GM15510 (cell line): ENCODE measurements around the gene PCSK6.

Experiments used
- POLR2A ChIP-seq: IDR thresholded peaks from 3 replicates; pipeline ENCODE4 v1.6.1; 2011; ENCODE audit warnings: borderline replicate concordance; ENCODE audit not compliant: insufficient read length; ENCODE audit errors: extremely low read depth

The PCSK6 gene

GRCh38 chr15:101489599-101490407 lies at the start of gene PCSK6:
Gene PCSK6, minus strand, starts transcription at chr15:101489707. Its CDS starts 37 bp downstream, at chr15:101489670.
- no peak for TF ChIP-seq POLR2A

DNA sequence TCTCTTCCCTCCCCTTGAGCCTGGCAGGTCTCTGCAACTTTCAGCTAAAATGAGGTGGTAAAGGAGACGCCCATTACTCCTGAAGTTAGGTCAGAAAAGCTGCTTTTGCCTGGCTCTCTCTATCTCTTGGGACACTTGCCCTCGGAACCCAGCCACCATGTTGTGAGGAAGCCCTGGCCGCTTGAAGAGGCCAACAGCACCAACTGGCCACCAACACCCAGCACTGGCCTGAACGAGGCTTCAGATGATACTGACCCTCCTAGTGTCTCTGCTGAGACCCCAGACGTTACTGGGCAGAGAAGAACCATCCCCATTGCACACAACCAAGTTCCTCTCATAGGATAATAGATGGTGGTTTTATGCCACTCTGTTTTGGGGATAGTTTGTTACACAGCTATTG lies 49.5 kb upstream of the PCSK6 start:
- no peak for TF ChIP-seq POLR2A

GRCh38 chr15:101538177-101538576 lies 48.7 kb upstream of the PCSK6 start:
- TF ChIP-seq POLR2A = no peak

- TF ChIP-seq POLR2A = no peak
Observed at GRCh38 chr15:101537483-101538080, 48.1 kb upstream of the PCSK6 start.

GRCh38 chr15:101536875-101537405 lies 47.4 kb upstream of the PCSK6 start:
- no peak for TF ChIP-seq POLR2A

DNA sequence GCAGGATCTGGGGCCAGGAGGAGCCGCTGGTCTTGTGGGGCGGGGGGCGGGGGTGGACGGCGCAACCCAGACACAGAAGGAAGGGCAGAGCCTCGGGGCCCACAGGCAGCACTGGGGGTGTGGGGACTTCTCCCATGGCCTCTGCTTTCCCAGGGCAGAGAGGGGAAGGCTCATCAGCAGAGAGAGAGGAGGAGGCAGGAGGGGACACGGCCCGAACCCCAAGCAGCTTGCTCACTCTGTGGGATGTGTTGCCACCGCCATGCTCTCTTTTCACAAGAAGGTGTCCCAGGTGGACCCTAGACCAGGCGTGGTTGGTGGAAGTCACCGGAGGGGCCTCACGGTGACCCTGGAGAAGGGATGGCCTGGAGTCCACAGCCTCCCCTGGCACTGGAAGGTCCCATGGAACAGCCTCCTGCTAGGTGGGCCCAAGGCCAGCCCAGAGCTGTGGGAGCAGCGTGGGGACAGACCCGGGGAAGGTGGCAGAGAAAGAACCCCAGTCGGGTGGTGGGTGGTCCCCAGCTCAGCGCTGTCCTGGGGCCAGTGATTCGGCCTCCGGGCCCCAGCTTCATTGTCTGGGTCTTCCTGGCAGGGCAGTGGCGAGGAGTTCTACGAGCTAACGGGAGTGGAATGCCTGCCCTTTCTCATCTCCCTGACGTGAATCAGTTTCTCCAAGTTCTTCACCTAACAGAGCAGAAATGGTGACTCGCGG lies 46.8 kb upstream of the PCSK6 start:
- TF ChIP-seq POLR2A = no peak

- TF ChIP-seq POLR2A = no peak
Observed at GRCh38 chr15:101535170-101535902, 45.8 kb upstream of the PCSK6 start.

DNA sequence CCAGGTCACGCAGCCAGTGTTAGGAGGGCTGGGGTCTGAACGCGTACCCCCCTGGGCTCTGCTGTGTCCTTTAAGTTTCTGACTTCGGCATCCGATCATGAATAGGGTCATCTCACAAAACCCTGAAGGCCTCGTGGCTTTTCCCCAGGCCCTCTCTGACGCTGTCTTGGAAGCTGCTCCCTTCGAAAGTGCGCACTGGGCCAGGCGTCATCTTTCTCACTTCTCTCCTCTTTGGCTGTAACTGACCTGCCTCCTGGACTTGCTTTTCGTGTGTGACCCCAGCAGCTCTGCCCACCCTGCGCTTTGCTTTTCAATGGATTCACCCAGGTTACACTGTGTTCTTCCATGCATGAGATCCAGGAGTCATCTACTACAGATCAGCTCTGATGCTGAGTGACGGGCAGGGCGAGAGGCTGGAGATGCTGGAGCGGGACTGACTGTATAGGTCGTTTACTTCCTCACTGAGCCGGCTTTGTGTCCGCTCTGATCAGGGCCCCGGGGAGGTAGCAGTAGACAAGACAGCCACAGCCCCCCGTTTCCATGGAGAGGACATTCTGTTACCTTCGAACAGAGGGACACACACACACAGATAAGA lies 45.0 kb upstream of the PCSK6 start:
- no peak for TF ChIP-seq POLR2A

- TF ChIP-seq POLR2A = no peak
Observed at GRCh38 chr15:101533371-101534140, 44.0 kb upstream of the PCSK6 start.

- TF ChIP-seq POLR2A = no peak
Observed at GRCh38 chr15:101532865-101533264, 43.4 kb upstream of the PCSK6 start.

- no peak for TF ChIP-seq POLR2A
Observed at GRCh38 chr15:101531170-101531569, 41.7 kb upstream of the PCSK6 start.

DNA sequence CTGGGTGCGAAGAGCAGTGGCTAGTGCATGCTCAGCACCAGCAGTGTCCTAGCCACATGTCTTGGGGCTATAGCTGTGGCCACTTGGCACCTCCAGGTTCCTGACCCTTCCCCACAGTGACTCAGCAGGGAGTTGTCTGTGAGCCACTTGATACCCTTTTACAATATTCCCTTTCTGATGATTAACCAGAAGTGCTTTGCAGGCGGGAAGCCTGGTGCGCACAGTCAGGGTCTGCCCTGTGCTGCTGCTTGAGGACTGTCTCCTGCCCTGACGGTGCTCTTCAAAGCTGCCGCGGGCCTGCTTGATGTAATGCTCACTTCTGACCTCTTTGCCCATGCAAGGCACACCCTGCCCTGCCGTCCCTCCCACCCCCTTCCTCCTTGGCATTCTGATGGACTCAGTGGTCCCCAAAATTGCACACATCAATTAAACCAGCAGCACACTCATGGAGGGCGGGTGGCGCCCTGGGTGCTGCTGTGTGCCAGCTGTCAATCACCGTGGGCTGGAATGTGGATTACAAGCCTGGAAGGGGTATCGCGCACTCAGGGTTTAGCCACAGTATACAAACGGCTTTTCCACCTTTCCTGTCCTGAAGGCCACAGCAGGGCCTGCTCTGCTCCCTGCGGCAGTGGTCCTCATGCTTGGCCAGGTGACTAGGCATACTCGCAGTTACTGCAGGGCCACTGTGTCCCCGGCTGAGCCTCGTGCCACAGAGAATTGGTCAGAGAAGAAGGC lies 40.9 kb upstream of the PCSK6 start:
- TF ChIP-seq POLR2A = no peak

DNA sequence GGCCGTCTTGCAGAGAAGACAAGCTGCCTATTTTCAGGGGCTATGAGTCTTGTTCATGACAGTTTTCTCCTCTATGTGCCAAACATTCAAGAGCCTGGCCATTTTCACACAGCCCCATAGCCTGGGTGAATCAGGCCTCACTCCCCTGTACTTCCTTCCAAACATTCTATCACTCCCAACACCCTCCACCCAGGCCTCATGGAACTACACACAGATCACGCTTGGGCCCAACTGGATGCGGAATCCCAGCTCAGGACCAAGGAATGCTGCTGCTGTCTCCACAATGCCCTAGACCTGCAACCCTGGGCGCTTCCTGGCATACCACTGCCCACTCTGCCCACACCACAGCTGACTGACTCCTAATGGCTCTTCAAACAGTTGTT lies 39.4 kb upstream of the PCSK6 start:
- no peak for TF ChIP-seq POLR2A
